Measurements from ENCODE around the gene INPP5A. TPM values are rescaled to one million over a fixed set of nuclear protein-coding genes. Genes with fewer than 3 reads are reported as not detected.

INPP5A gene
- polyA plus RNA-seq, 2 donors: 9.2 to 12.7 TPM

DNA sequence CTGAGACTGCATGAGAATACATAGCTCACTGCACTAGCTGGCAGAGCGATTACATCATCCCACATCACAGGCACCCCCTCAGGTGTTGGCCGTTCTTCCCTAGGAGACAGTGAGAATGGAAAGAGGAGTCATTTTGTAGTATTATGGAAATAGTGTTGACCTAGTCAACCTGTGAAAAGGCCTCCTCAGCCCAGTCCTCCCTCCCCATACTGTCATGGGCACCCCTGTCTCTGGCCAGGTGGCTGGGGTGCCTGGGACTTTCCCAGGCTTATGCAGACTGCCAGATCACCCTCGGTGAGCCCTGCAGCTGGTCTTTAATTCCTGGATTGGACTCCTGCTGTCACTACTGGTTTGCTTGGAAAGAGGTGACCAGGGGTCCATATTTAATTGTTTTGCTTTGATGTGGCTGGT is 4.0 kb downstream of the INPP5A start:
- no peak overlapping the region for H3K4me3 ChIP-seq (ENCODE audit: low read depth in 1 of 2, low read length in 2 of 2)
- H3K9me3 ChIP-seq (ENCODE audit: control insufficient read depth in 2 of 2, insufficient read depth in 1 of 2, low read depth in 1 of 2, low read length in 1 of 2): no peaks in the 10 kb centered on the region
- H3K27me3 ChIP-seq (ENCODE audit: control insufficient read depth in 1 of 2, insufficient read depth in 2 of 2, low read length in 2 of 2): no peaks in the 10 kb centered on the region
- H3K4me1 ChIP-seq (ENCODE audit: control insufficient read depth in 2 of 2, insufficient read depth in 2 of 2, low read length in 1 of 2): peaks cover 8 to 20% of the 10 kb centered on the region in 2 donors
- WGBS, 2 donors: 49 to 62% methylated on average over 3 of the region's 3 CpGs
- H3K27ac ChIP-seq (ENCODE audit: low read depth in 2 of 2, low read length in 1 of 2): no peak overlapping the region
- no peaks in the 10 kb centered on the region for H3K36me3 ChIP-seq (ENCODE audit: control insufficient read depth in 2 of 2, insufficient read depth in 2 of 2, low read length in 1 of 2)

GRCh38 chr10:132542086-132542775 is 4.6 kb downstream of the INPP5A start:
- Histone ChIP-seq H3K36me3 (ENCODE audit: control insufficient read depth in 2 of 2, insufficient read depth in 2 of 2, low read length in 1 of 2) (no peaks in the 10 kb centered on the region), H3K27me3 (ENCODE audit: control insufficient read depth in 1 of 2, insufficient read depth in 2 of 2, low read length in 2 of 2) (no peaks in the 10 kb centered on the region), H3K4me1 (ENCODE audit: control insufficient read depth in 2 of 2, insufficient read depth in 2 of 2, low read length in 1 of 2) (peaks cover 13 to 25% of the 10 kb centered on the region in 2 donors), H3K4me3 (ENCODE audit: low read depth in 1 of 2, low read length in 2 of 2) (no peak overlapping the region), H3K27ac (ENCODE audit: low read depth in 2 of 2, low read length in 1 of 2) (peak overlapping the region in 1 of 2 donors; percentile 0), H3K9me3 (ENCODE audit: control insufficient read depth in 2 of 2, insufficient read depth in 1 of 2, low read depth in 1 of 2, low read length in 1 of 2) (no peaks in the 10 kb centered on the region)
- 78 to 80% methylated on average over 19 of the region's 19 CpGs for WGBS, 2 donors

DNA sequence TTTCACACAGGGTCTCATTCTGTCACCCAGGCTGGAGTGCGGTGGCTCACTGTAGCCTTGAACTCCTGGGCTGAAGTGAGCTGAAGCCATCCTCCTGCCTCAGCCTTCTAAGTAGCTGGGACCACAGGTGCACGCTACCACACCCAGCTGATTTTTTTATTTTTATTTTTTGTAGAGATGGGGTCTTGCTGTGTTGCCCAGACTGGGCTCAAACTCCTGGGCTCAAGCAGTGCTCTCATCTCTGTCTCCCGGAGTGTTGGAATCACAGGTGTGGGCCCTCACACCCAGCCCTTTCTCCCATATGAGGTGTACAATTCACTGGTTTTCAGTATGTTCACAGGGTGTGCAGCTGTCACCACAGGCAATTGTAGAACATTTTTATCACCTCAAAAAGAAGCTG is 5.2 kb downstream of the INPP5A start:
- Histone ChIP-seq H3K36me3 (ENCODE audit: control insufficient read depth in 2 of 2, insufficient read depth in 2 of 2, low read length in 1 of 2) (no peaks in the 10 kb centered on the region), H3K27ac (ENCODE audit: low read depth in 2 of 2, low read length in 1 of 2) (no peak overlapping the region), H3K4me1 (ENCODE audit: control insufficient read depth in 2 of 2, insufficient read depth in 2 of 2, low read length in 1 of 2) (peaks cover 18 to 25% of the 10 kb centered on the region in 2 donors), H3K9me3 (ENCODE audit: control insufficient read depth in 2 of 2, insufficient read depth in 1 of 2, low read depth in 1 of 2, low read length in 1 of 2) (no peaks in the 10 kb centered on the region), H3K27me3 (ENCODE audit: control insufficient read depth in 1 of 2, insufficient read depth in 2 of 2, low read length in 2 of 2) (no peaks in the 10 kb centered on the region), H3K4me3 (ENCODE audit: low read depth in 1 of 2, low read length in 2 of 2) (no peak overlapping the region)
- WGBS, 2 donors: 93 to 95% methylated on average over 3 of the region's 3 CpGs

- H3K4me3 ChIP-seq (ENCODE audit: low read depth in 1 of 2, low read length in 2 of 2): no peak overlapping the region
- H3K36me3 ChIP-seq (ENCODE audit: control insufficient read depth in 2 of 2, insufficient read depth in 2 of 2, low read length in 1 of 2): no peaks in the 10 kb centered on the region
- 64 to 68% methylated on average over 24 to 28 of the region's 28 CpGs for WGBS, 2 donors
- peaks cover 18 to 25% of the 10 kb centered on the region in 2 donors for H3K4me1 ChIP-seq (ENCODE audit: control insufficient read depth in 2 of 2, insufficient read depth in 2 of 2, low read length in 1 of 2)
- no peaks in the 10 kb centered on the region for H3K27me3 ChIP-seq (ENCODE audit: control insufficient read depth in 1 of 2, insufficient read depth in 2 of 2, low read length in 2 of 2)
- H3K27ac ChIP-seq (ENCODE audit: low read depth in 2 of 2, low read length in 1 of 2): no peak overlapping the region
- no peaks in the 10 kb centered on the region for H3K9me3 ChIP-seq (ENCODE audit: control insufficient read depth in 2 of 2, insufficient read depth in 1 of 2, low read depth in 1 of 2, low read length in 1 of 2)
Observed at GRCh38 chr10:132543916-132544743, 6.5 kb downstream of the INPP5A start.

DNA sequence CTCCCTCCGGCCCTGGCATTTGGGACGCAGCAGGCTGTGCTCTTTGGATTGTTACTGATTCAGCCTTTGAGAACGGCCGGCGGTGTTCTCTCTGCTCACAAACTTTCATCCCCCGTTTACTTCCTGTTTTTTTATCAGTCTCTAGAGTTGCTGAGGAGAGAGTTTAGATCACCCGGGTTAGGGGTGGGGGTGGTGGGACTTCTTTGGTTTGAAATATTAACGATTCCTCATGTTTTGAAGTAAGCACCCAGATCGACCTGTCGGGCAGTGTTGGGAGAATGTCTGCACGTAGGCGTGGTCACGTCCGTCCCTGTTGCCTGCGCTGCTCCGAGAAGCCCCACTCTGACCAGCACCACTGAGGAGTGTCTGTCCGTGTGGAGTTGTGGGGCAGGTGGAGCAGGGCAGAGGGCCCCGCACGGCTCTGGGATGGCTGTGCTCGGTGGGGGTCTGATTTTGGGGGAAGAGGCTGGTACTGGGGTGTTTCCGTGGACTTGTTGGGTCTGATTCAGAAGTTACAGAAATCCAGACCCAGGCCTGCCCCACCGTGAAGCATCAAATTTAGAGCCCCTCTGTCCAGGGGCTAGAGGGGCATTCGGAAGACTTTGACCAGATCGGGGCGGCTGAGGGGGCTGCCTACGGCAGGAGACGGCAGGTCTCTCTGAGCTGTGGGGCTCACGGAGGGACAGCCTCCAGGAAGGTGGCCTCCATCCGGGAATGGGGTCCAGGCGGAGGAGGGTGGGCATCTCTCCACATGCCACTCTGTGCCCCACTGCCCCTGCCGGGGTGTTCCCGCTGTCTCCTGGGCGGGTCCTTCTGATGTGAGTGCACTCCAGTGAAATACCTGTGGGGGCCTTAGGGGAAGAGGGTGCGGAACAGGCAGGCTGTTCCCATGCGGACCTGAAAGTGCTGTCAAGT is 7.4 kb downstream of the INPP5A start:
- no peaks in the 10 kb centered on the region for H3K9me3 ChIP-seq (ENCODE audit: control insufficient read depth in 2 of 2, insufficient read depth in 1 of 2, low read depth in 1 of 2, low read length in 1 of 2)
- H3K36me3 ChIP-seq (ENCODE audit: control insufficient read depth in 2 of 2, insufficient read depth in 2 of 2, low read length in 1 of 2): no peaks in the 10 kb centered on the region
- H3K4me3 ChIP-seq (ENCODE audit: low read depth in 1 of 2, low read length in 2 of 2): no peak overlapping the region
- WGBS, 2 donors: 64% methylated on average over 35 of the region's 35 CpGs
- no peak overlapping the region for H3K27ac ChIP-seq (ENCODE audit: low read depth in 2 of 2, low read length in 1 of 2)
- H3K4me1 ChIP-seq (ENCODE audit: control insufficient read depth in 2 of 2, insufficient read depth in 2 of 2, low read length in 1 of 2): peaks cover 18 to 25% of the 10 kb centered on the region in 2 donors
- no peaks in the 10 kb centered on the region for H3K27me3 ChIP-seq (ENCODE audit: control insufficient read depth in 1 of 2, insufficient read depth in 2 of 2, low read length in 2 of 2)

DNA sequence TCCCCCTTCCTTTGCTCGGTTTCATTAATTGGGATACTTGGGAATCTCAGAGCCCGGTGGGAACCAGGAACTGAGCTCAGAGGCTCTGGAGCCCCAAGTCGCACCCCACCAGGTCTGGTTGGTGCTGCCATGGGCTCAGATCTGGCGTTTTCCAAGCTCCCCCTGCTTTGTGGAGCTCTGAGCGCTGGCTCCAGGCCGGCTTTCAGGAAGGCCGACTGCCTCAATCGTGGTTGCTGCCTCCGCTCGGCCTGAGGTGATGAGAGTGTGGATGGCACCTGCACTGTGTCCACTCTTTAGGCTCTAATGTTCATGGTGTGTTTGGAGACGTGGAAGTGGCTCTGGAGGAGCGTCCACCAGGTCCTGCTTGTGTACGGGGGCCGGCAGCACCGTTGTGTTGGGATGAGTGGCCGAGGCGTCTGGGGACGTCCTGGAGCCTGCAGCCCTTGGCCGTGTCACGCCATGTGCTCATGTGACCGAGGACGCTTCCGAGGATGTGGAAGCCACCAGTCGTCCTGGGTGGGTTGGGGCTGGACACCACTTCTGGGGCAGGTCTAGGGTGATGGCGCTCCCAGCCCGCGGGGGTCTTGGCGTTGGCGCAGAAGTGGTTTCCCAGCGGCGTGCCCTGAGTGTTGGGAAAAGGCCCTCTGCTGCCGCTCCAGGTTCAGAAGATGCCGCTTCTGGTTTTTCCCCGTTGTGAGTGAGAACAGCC is 8.2 kb downstream of the INPP5A start:
- Histone ChIP-seq H3K36me3 (ENCODE audit: control insufficient read depth in 2 of 2, insufficient read depth in 2 of 2, low read length in 1 of 2) (no peaks in the 10 kb centered on the region), H3K4me3 (ENCODE audit: low read depth in 1 of 2, low read length in 2 of 2) (no peak overlapping the region), H3K27ac (ENCODE audit: low read depth in 2 of 2, low read length in 1 of 2) (no peak overlapping the region), H3K4me1 (ENCODE audit: control insufficient read depth in 2 of 2, insufficient read depth in 2 of 2, low read length in 1 of 2) (peaks cover 15 to 25% of the 10 kb centered on the region in 2 donors), H3K27me3 (ENCODE audit: control insufficient read depth in 1 of 2, insufficient read depth in 2 of 2, low read length in 2 of 2) (no peaks in the 10 kb centered on the region), H3K9me3 (ENCODE audit: control insufficient read depth in 2 of 2, insufficient read depth in 1 of 2, low read depth in 1 of 2, low read length in 1 of 2) (no peaks in the 10 kb centered on the region)
- WGBS, 2 donors: 93 to 94% methylated on average over 34 of the region's 34 CpGs

DNA sequence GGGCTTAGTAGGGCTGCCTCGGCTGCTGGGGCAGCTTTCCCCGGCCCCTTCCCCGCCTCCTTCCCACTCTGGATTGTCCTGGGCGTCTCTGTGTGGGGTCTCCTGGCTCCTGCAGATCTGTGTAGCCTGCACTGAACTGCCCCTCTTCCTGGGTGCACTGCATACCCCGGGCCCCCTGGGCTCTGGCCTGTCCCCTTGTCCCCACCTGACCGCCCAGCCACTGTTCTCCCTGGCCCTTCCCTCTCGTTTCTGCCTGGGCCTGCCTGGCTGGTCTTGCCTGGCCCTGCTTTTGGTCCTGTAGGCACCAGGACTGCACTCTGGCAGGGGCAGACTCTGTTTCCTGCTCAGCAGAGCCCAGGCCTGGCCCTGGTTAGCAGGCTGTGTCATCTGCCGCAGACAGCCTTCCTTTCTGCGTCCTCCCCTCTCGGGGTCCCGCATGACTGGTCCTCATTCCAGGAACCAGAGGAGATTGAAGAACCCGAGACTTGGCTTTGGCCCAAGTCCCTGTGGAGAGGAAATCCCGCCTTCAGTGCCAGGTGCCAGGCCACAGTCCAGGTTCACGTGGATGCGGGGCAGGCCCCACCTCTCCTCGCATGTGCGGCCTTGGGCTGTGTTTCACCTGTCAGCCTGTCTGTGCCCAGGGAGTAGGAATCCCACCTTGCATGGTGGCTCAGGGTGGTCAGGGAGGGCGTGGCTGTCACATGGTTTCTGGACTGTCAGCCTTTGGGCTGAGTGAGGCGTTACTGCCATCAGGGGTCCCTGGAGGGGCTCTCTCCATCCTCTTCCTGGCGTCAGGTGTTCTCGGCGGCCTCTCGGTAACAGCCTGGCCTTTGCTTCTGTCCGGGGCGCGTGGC is 9.2 kb downstream of the INPP5A start:
- H3K36me3 ChIP-seq (ENCODE audit: control insufficient read depth in 2 of 2, insufficient read depth in 2 of 2, low read length in 1 of 2): no peaks in the 10 kb centered on the region
- H3K9me3 ChIP-seq (ENCODE audit: control insufficient read depth in 2 of 2, insufficient read depth in 1 of 2, low read depth in 1 of 2, low read length in 1 of 2): no peaks in the 10 kb centered on the region
- H3K27ac ChIP-seq (ENCODE audit: low read depth in 2 of 2, low read length in 1 of 2): no peak overlapping the region
- 69 to 74% methylated on average over 26 of the region's 26 CpGs for WGBS, 2 donors
- no peak overlapping the region for H3K4me3 ChIP-seq (ENCODE audit: low read depth in 1 of 2, low read length in 2 of 2)
- peaks cover 12 to 29% of the 10 kb centered on the region in 2 donors for H3K4me1 ChIP-seq (ENCODE audit: control insufficient read depth in 2 of 2, insufficient read depth in 2 of 2, low read length in 1 of 2)
- H3K27me3 ChIP-seq (ENCODE audit: control insufficient read depth in 1 of 2, insufficient read depth in 2 of 2, low read length in 2 of 2): no peaks in the 10 kb centered on the region

DNA sequence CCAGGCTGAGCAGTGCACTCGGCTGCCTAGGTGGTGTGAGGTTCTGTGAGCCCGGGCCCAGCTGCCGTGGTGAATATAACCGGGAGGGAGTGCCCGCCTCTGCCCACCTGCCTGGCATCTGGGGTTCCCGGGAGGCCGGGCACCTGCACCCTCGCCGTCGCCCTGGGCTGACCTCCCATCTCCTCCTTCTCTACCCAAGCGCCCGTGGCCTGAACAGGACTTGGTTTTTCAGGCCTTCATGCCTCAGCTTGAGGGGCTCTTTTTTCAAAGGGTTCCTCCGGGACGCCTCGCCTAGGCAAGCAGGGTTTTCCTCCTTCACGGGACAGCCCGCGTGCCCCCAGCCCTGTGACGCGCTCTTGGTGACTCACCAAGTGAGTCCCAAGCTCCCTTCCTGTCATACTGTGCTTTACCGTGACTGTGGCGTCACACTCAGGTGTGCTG is 9.9 kb downstream of the INPP5A start:
- H3K27me3 ChIP-seq (ENCODE audit: control insufficient read depth in 1 of 2, insufficient read depth in 2 of 2, low read length in 2 of 2): no peaks in the 10 kb centered on the region
- H3K9me3 ChIP-seq (ENCODE audit: control insufficient read depth in 2 of 2, insufficient read depth in 1 of 2, low read depth in 1 of 2, low read length in 1 of 2): no peaks in the 10 kb centered on the region
- no peak overlapping the region for H3K4me3 ChIP-seq (ENCODE audit: low read depth in 1 of 2, low read length in 2 of 2)
- WGBS, 2 donors: 83 to 87% methylated on average over 20 to 22 of the region's 22 CpGs
- no peaks in the 10 kb centered on the region for H3K36me3 ChIP-seq (ENCODE audit: control insufficient read depth in 2 of 2, insufficient read depth in 2 of 2, low read length in 1 of 2)
- H3K4me1 ChIP-seq (ENCODE audit: control insufficient read depth in 2 of 2, insufficient read depth in 2 of 2, low read length in 1 of 2): peaks cover 12 to 25% of the 10 kb centered on the region in 2 donors
- no peak overlapping the region for H3K27ac ChIP-seq (ENCODE audit: low read depth in 2 of 2, low read length in 1 of 2)

All from esophagus (tissue), 2 donors.